Skeletal muscle tissue (tissue), 4 donors: ENCODE data around the gene ASAP2. TPM values are rescaled to one million over a fixed set of nuclear protein-coding genes. Genes with fewer than 3 reads are reported as not detected.

Source experiments
- H3K27ac ChIP-seq: one replicate; pipeline ENCODE4 v1.7.0; 2013; ENCODE audit warnings: mild to moderate bottlenecking, low read depth, low read length, inconsistent platforms
- H3K27me3 ChIP-seq, 3 donors: one replicate each; pipeline ENCODE4 v1.7.0; 2013; ENCODE audit warnings: low read length in 3 of 3; ENCODE audit not compliant: control insufficient read depth in 3 of 3, insufficient read depth in 3 of 3
- H3K36me3 ChIP-seq, 3 donors: one replicate each; pipeline ENCODE4 v1.7.0; 2013; ENCODE audit warnings: low read length in 3 of 3; ENCODE audit not compliant: control insufficient read depth in 3 of 3, insufficient read depth in 3 of 3
- H3K4me1 ChIP-seq, 3 donors: one replicate each; pipeline ENCODE4 v1.7.0; 2013; ENCODE audit warnings: low read length in 3 of 3, mild to moderate bottlenecking in 3 of 3; ENCODE audit not compliant: control insufficient read depth in 3 of 3, insufficient read depth in 3 of 3
- H3K4me3 ChIP-seq, 3 donors: one replicate each; pipeline ENCODE4 v1.7.0; 2013; ENCODE audit warnings: low read length in 3 of 3
- H3K9ac ChIP-seq, 3 donors: one replicate each; pipeline ENCODE4 v1.7.0; 2013; ENCODE audit warnings: low read length in 3 of 3, mild to moderate bottlenecking in 3 of 3, moderate library complexity in 2 of 3, low read depth in 1 of 3
- H3K9me3 ChIP-seq, 3 donors: one replicate each; pipeline ENCODE4 v1.7.0; 2013; ENCODE audit warnings: low read length in 3 of 3; ENCODE audit not compliant: control insufficient read depth in 3 of 3
- total RNA-seq: library from RNA; depleted of rRNA; stranded (reverse); fragments of >200 nt; gene quantifications from one replicate; pipeline ENCODE4 v1.2.3, GENCODE V29; 2014
- donor health status: Osteomylitis.

ASAP2 gene
- total RNA-seq, 1 donor from 2014 or later: 17.7 TPM

DNA sequence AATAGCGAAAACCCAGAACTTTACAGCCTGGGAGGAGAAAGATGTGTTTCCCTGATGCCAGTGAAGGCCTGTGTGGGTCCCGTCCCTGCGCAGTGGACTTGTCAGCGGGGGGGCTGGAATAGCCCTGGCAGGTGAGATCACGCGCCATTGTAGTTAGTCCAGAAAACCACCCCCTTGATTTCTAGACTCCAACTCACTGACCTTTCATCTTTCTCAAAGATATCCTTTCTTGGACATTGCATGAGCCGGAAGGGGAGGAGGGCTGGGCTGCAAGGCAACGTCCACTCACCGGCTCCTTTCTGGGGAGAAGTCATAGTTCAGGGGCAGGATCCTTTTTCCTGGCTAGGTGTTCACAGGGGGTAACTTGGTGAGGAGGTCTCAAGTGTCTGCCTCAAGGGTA is 22.3 kb upstream of the ASAP2 start:
- Histone ChIP-seq H3K36me3 (no peaks in the 10 kb centered on the region), H3K4me3 (no peak overlapping the region), H3K4me1 (peaks cover 2 to 6% (median 3%) of the 10 kb centered on the region in 3 donors), H3K27ac (no peak overlapping the region), H3K27me3 (no peaks in the 10 kb centered on the region), H3K9me3 (no peaks in the 10 kb centered on the region), H3K9ac (no peak overlapping the region)

- Histone ChIP-seq H3K4me1 (peaks cover 10 to 13% (median 12%) of the 10 kb centered on the region in 3 donors), H3K36me3 (no peaks in the 10 kb centered on the region), H3K9ac (no peak overlapping the region), H3K9me3 (no peaks in the 10 kb centered on the region), H3K27me3 (no peaks in the 10 kb centered on the region), H3K27ac (no peak overlapping the region), H3K4me3 (no peak overlapping the region)
Measured at GRCh38 chr2:9187620-9188214, 18.9 kb upstream of the ASAP2 start.

- Histone ChIP-seq H3K27me3 (no peaks in the 10 kb centered on the region), H3K9ac (no peak overlapping the region), H3K27ac (no peak overlapping the region), H3K4me1 (peaks cover 10 to 13% (median 12%) of the 10 kb centered on the region in 3 donors), H3K4me3 (no peak overlapping the region), H3K9me3 (no peaks in the 10 kb centered on the region), H3K36me3 (no peaks in the 10 kb centered on the region)
Measured at GRCh38 chr2:9188823-9189222, 17.8 kb upstream of the ASAP2 start.

- H3K27ac ChIP-seq: no peak overlapping the region
- no peaks in the 10 kb centered on the region for H3K36me3 ChIP-seq
- H3K27me3 ChIP-seq: no peaks in the 10 kb centered on the region
- H3K4me1 ChIP-seq: peaks cover 10 to 13% (median 12%) of the 10 kb centered on the region in 3 donors
- H3K9me3 ChIP-seq: no peaks in the 10 kb centered on the region
- no peak overlapping the region for H3K9ac ChIP-seq
- no peak overlapping the region for H3K4me3 ChIP-seq
Measured at GRCh38 chr2:9189901-9190300, 16.7 kb upstream of the ASAP2 start.

- Histone ChIP-seq H3K4me1 (peaks cover 10 to 13% (median 12%) of the 10 kb centered on the region in 3 donors), H3K27me3 (no peaks in the 10 kb centered on the region), H3K27ac (peak overlapping the region; percentile 77), H3K4me3 (no peak overlapping the region), H3K36me3 (no peaks in the 10 kb centered on the region), H3K9me3 (no peaks in the 10 kb centered on the region), H3K9ac (no peak overlapping the region)
Measured at GRCh38 chr2:9191041-9191481, 15.6 kb upstream of the ASAP2 start.

- H3K9ac ChIP-seq: no peak overlapping the region
- H3K27ac ChIP-seq: no peak overlapping the region
- H3K9me3 ChIP-seq: no peaks in the 10 kb centered on the region
- no peak overlapping the region for H3K4me3 ChIP-seq
- H3K36me3 ChIP-seq: no peaks in the 10 kb centered on the region
- no peaks in the 10 kb centered on the region for H3K27me3 ChIP-seq
- peaks cover 10 to 12% (median 11%) of the 10 kb centered on the region in 3 donors for H3K4me1 ChIP-seq
Measured at GRCh38 chr2:9192712-9193111, 13.9 kb upstream of the ASAP2 start.

GRCh38 chr2:9194352-9194751 is 12.3 kb upstream of the ASAP2 start:
- no peaks in the 10 kb centered on the region for H3K9me3 ChIP-seq
- H3K9ac ChIP-seq: no peak overlapping the region
- no peak overlapping the region for H3K27ac ChIP-seq
- H3K4me1 ChIP-seq: peaks cover 10 to 12% (median 11%) of the 10 kb centered on the region in 3 donors
- H3K36me3 ChIP-seq: no peaks in the 10 kb centered on the region
- no peaks in the 10 kb centered on the region for H3K27me3 ChIP-seq
- no peak overlapping the region for H3K4me3 ChIP-seq

DNA sequence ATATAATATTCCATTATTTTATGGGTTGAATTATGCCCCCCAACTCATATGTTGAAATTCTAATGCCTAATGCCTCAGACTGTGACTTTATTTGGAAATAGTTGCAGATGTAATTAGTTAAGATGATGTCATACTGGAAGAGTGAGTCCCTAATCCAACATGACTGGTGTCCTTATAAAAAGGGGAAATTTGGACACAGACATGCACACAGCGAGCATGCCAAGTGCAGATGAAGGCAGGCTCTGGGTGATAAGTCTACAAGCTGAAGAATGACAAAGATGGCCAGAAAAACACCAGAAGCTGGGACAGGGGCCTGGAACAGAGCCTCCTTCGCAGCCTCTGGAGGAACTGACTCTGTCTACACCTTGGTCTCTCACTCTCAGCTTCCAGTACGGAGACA is 10.0 kb upstream of the ASAP2 start:
- Histone ChIP-seq H3K36me3 (no peaks in the 10 kb centered on the region), H3K27ac (no peak overlapping the region), H3K27me3 (no peaks in the 10 kb centered on the region), H3K9me3 (no peaks in the 10 kb centered on the region), H3K4me3 (no peak overlapping the region), H3K9ac (no peak overlapping the region), H3K4me1 (peaks cover 0 to 2% (median 1%) of the 10 kb centered on the region in 3 donors)

DNA sequence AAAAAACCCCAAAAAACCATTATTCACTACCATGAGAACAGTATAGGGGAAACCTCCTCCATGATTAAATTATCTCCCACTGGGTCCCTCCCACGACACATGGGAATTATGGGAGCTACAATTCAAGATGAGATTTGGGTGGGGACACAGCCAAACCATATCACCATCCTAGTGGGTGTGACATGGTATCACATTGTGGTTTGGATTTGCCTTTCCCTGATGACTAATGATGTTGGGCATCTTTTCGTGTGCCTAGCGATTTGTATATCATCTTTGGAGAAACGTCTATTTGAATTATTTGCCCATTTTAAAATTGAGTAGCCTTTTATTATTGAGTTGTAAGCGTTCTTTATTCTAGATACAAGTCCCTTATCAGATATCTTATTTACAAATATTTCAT is 8.7 kb upstream of the ASAP2 start:
- Histone ChIP-seq H3K4me3 (no peak overlapping the region), H3K4me1 (no peaks in the 10 kb centered on the region), H3K9ac (no peak overlapping the region), H3K36me3 (no peaks in the 10 kb centered on the region), H3K27ac (no peak overlapping the region), H3K9me3 (no peaks in the 10 kb centered on the region), H3K27me3 (no peaks in the 10 kb centered on the region)

- Histone ChIP-seq H3K27ac (no peak overlapping the region), H3K4me1 (no peaks in the 10 kb centered on the region), H3K9ac (no peak overlapping the region), H3K36me3 (no peaks in the 10 kb centered on the region), H3K9me3 (no peaks in the 10 kb centered on the region), H3K4me3 (no peak overlapping the region), H3K27me3 (no peaks in the 10 kb centered on the region)
Measured at GRCh38 chr2:9199716-9200632, 6.6 kb upstream of the ASAP2 start.
